H1 (cell line): Measurements from ENCODE around the gene DOP1B. TPM values are rescaled to one million over a fixed set of nuclear protein-coding genes. Genes with fewer than 3 reads are reported as not detected.

ENCODE experiments used
- CTCF ChIA-PET: fragments of 300-600 bp; sonication (Branson Sonifier 250); formaldehyde crosslinking; loops from one replicate; lab custom pipeline; 2021; ENCODE audit not compliant: partially characterized antibody; lab: Charles Lee
- POLR2A ChIA-PET: fragments of 300-600 bp; sonication (Branson Sonifier 250); formaldehyde crosslinking; loops from one replicate; lab custom pipeline; 2021; ENCODE audit warnings: inconsistent platforms; ENCODE audit not compliant: partially characterized antibody; lab: Charles Lee
- DNase-seq, 2 experiments: peaks; one replicate each; pipeline versions ENCODE4 v3.0.0 to v3.0.0-alpha.2; 2010 to 2022; ENCODE audit warnings: low spot score in 2 of 2, low read depth in 1 of 2, mixed read lengths in 1 of 2
- FAIRE-seq: peaks from 2 replicates; lab custom pipeline; 2011; peaks lifted over from hg19 to GRCh38; lab: Jason Lieb, UNC
- H2AFZ ChIP-seq: 2 replicates; pipeline ENCODE4 v1.8.1; 2012; ENCODE audit warnings: low read length, inconsistent platforms
- H2AK5ac ChIP-seq: 2 replicates; pipeline ENCODE4 v1.6.1; 2013; ENCODE audit warnings: low read depth, low read length
- H2BK120ac ChIP-seq: replicated peaks from 2 replicates; pipeline ENCODE3; 2013; ENCODE audit warnings: low read depth, low read length, inconsistent platforms
- H2BK12ac ChIP-seq: 2 replicates; pipeline ENCODE4 v1.6.1; 2013; ENCODE audit warnings: low read depth, low read length
- H2BK15ac ChIP-seq: 2 replicates; pipeline ENCODE4 v1.6.1; 2013; ENCODE audit warnings: low read length
- H2BK20ac ChIP-seq: 2 replicates; pipeline ENCODE4 v1.6.1; 2013; ENCODE audit warnings: low read length
- H2BK5ac ChIP-seq: 2 replicates; pipeline ENCODE4 v1.6.1; 2013; ENCODE audit warnings: low read depth, low read length
- H3K14ac ChIP-seq: 2 replicates; pipeline ENCODE4 v1.6.1; 2013; ENCODE audit warnings: inconsistent platforms; ENCODE audit not compliant: insufficient read length
- H3K18ac ChIP-seq: 2 replicates; pipeline ENCODE4 v1.6.1; 2013; ENCODE audit warnings: low read length; ENCODE audit errors: extremely low read depth
- H3K23ac ChIP-seq: 2 replicates; pipeline ENCODE4 v1.6.1; 2013; ENCODE audit warnings: inconsistent platforms; ENCODE audit not compliant: insufficient read length
- H3K23me2 ChIP-seq: 2 replicates; pipeline ENCODE4 v1.6.1; 2013; ENCODE audit warnings: low read depth, low read length
- H3K27ac ChIP-seq: 2 replicates; pipeline ENCODE4 v1.6.1; 2011; ENCODE audit warnings: low read depth, low read length, inconsistent platforms
- H3K27me3 ChIP-seq, 4 experiments: replicated peaks in 1 of 4; 1 replicate in 1 of 4; 2 replicates in 3 of 4; pipeline versions ENCODE4 v1.6.1 to v1.8.1; 2011 to 2013; ENCODE audit warnings: low read length in 3 of 4, mild to moderate bottlenecking in 3 of 4, inconsistent platforms in 2 of 4, mixed read lengths in 2 of 4, moderate library complexity in 1 of 4; ENCODE audit not compliant: control insufficient read depth in 3 of 4, insufficient read depth in 3 of 4; ENCODE audit errors: extremely low read depth in 1 of 4
- H3K36me3 ChIP-seq, 4 experiments: 2 replicates each; pipeline versions ENCODE4 v1.6.1 to v1.8.1; 2011 to 2013; ENCODE audit warnings: mild to moderate bottlenecking in 4 of 4, low read length in 3 of 4, moderate library complexity in 2 of 4, control low read depth in 1 of 4, inconsistent platforms in 1 of 4; ENCODE audit not compliant: insufficient read depth in 4 of 4, control insufficient read depth in 2 of 4
- H3K4ac ChIP-seq: replicated peaks from 2 replicates; pipeline ENCODE3; 2013; ENCODE audit warnings: low read length, low read depth, mixed read lengths, inconsistent platforms; ENCODE audit not compliant: insufficient read length
- H3K4me1 ChIP-seq, 4 experiments: replicated peaks in 1 of 4; 1 replicate in 1 of 4; 2 replicates in 3 of 4; pipeline versions ENCODE4 v1.6.1 to v1.8.1; 2011 to 2013; ENCODE audit warnings: low read length in 3 of 4, inconsistent platforms in 2 of 4, mixed read lengths in 1 of 4; ENCODE audit not compliant: insufficient read depth in 4 of 4, control insufficient read depth in 3 of 4
- H3K4me2 ChIP-seq, 2 experiments: 2 replicates each; pipeline versions ENCODE4 v1.6.1 to v1.8.1; 2011 to 2013; ENCODE audit warnings: low read depth in 2 of 2, low read length in 2 of 2, control low read depth in 1 of 2, inconsistent platforms in 1 of 2, mild to moderate bottlenecking in 1 of 2; ENCODE audit not compliant: insufficient read depth in 1 of 2
- H3K4me3 ChIP-seq, 4 experiments: fragments of 200-600, 300-600 bp in 1 of 4; sonication (generic), shearing (Covaris generic), sonication (Bioruptor Twin) in 1 of 4; 2 replicates each; pipeline versions ENCODE4 v1.5.1 to v1.8.1; 2011 to 2016; ENCODE audit warnings: low read length in 4 of 4, low read depth in 3 of 4, control low read depth in 2 of 4, inconsistent platforms in 2 of 4, mild to moderate bottlenecking in 2 of 4, mixed read lengths in 1 of 4, moderate library complexity in 1 of 4; ENCODE audit not compliant: insufficient read depth in 2 of 4; ENCODE audit errors: extremely low read depth in 1 of 4
- H3K56ac ChIP-seq: replicated peaks from 2 replicates; pipeline ENCODE3; 2013; ENCODE audit warnings: low read depth, mild to moderate bottlenecking, mixed read lengths, low read length, inconsistent platforms; ENCODE audit not compliant: insufficient read length
- H3K79me1 ChIP-seq: 2 replicates; pipeline ENCODE4 v1.6.1; 2013; ENCODE audit warnings: low read depth, low read length, control low read depth
- H3K79me2 ChIP-seq, 2 experiments: 2 replicates each; pipeline versions ENCODE4 v1.6.1 to v1.8.1; 2012 to 2013; ENCODE audit warnings: low read length in 2 of 2, mild to moderate bottlenecking in 2 of 2, inconsistent platforms in 1 of 2; ENCODE audit not compliant: insufficient read depth in 2 of 2, control insufficient read depth in 1 of 2
- H3K9ac ChIP-seq, 4 experiments: replicated peaks in 1 of 4; 1 replicate in 1 of 4; 2 replicates in 3 of 4; pipeline versions ENCODE4 v1.6.1 to v1.8.1; 2011 to 2013; ENCODE audit warnings: low read depth in 3 of 4, low read length in 3 of 4, control low read depth in 2 of 4, mild to moderate bottlenecking in 2 of 4, moderate library complexity in 2 of 4, inconsistent platforms in 1 of 4; ENCODE audit errors: extremely low read depth in 1 of 4
- H3K9me3 ChIP-seq, 2 experiments: 2 replicates each; pipeline versions ENCODE4 v1.6.1 to v1.8.1; 2012 to 2013; ENCODE audit warnings: mild to moderate bottlenecking in 2 of 2, moderate library complexity in 2 of 2, control low read depth in 1 of 2, inconsistent platforms in 1 of 2, low read depth in 1 of 2, low read length in 1 of 2, mixed read lengths in 1 of 2; ENCODE audit not compliant: insufficient read depth in 2 of 2
- H4K20me1 ChIP-seq, 2 experiments: replicated peaks in 1 of 2; 2 replicates each; pipeline versions ENCODE3 to v1.8.1; 2011 to 2013; ENCODE audit warnings: inconsistent platforms in 2 of 2, low read length in 2 of 2, mild to moderate bottlenecking in 1 of 2; ENCODE audit not compliant: insufficient read depth in 2 of 2, control insufficient read depth in 1 of 2
- H4K5ac ChIP-seq: 2 replicates; pipeline ENCODE4 v1.6.1; 2013; ENCODE audit warnings: low read length, low read depth, mixed read lengths, inconsistent platforms; ENCODE audit not compliant: insufficient read length
- H4K8ac ChIP-seq: 2 replicates; pipeline ENCODE4 v1.8.0; 2013; ENCODE audit warnings: mild to moderate bottlenecking, moderate library complexity, low read length, inconsistent platforms; ENCODE audit not compliant: insufficient read depth; ENCODE audit errors: extremely low read depth
- H4K91ac ChIP-seq: replicated peaks from 2 replicates; pipeline ENCODE3; 2013; ENCODE audit warnings: low read length, mixed read lengths, inconsistent platforms; ENCODE audit not compliant: insufficient read length
- CHD2 ChIP-seq: IDR thresholded peaks from 2 replicates; pipeline ENCODE4 v1.6.1; 2012; ENCODE audit warnings: low read length, improper control_type of control experiment
- CTCF ChIP-seq, 3 experiments: IDR thresholded peaks; 1 replicate in 2 of 3; 2 replicates in 1 of 3; pipeline versions ENCODE4 v1.5.1 to v1.6.1; 2011; ENCODE audit warnings: low read length in 3 of 3, mild to moderate bottlenecking in 3 of 3, inconsistent platforms in 2 of 3, low read depth in 1 of 3, moderate library complexity in 1 of 3; ENCODE audit not compliant: insufficient read depth in 1 of 3; ENCODE audit errors: control extremely low read depth in 1 of 3
- EGR1 ChIP-seq: IDR thresholded peaks from 2 replicates; pipeline ENCODE4 v1.6.1; 2011; ENCODE audit warnings: low read depth, low read length, borderline replicate concordance
- FOSL1 ChIP-seq: IDR thresholded peaks from 2 replicates; pipeline ENCODE4 v1.6.1; 2011; ENCODE audit warnings: mild to moderate bottlenecking, low read depth, low read length, moderate library complexity; ENCODE audit not compliant: insufficient read depth
- GTF2F1 ChIP-seq: IDR thresholded peaks from 2 replicates; pipeline ENCODE4 v1.6.1; 2012; ENCODE audit warnings: low read depth, low read length, improper control_type of control experiment, borderline replicate concordance
- KDM1A ChIP-seq: fragments of 200-600, 300-600 bp; sonication (generic); IDR thresholded peaks from 2 replicates; pipeline ENCODE4 v1.7.1; 2016; ENCODE audit warnings: mild to moderate bottlenecking, low read length, borderline replicate concordance
- PHF8 ChIP-seq: fragments of 200-600 bp; sonication (generic); conservative IDR thresholded peaks from 2 replicates; pipeline ENCODE4 v1.7.1; 2012; ENCODE audit warnings: low read depth, mild to moderate bottlenecking, inconsistent platforms, low read length, moderate library complexity
- RBBP5 ChIP-seq: IDR thresholded peaks from 2 replicates; pipeline ENCODE4 v1.7.1; 2012; ENCODE audit warnings: low read depth, mild to moderate bottlenecking, inconsistent platforms, low read length, moderate library complexity, borderline replicate concordance
- RXRA ChIP-seq: IDR thresholded peaks from 2 replicates; pipeline ENCODE4 v1.6.1; 2011; ENCODE audit warnings: low read depth, mild to moderate bottlenecking, low read length, moderate library complexity; ENCODE audit not compliant: insufficient read depth
- SP1 ChIP-seq: IDR thresholded peaks from 2 replicates; pipeline ENCODE4 v1.6.1; 2011; ENCODE audit warnings: low read depth, low read length
- SP2 ChIP-seq: IDR thresholded peaks from 2 replicates; pipeline ENCODE4 v1.6.1; 2012; ENCODE audit warnings: mild to moderate bottlenecking, low read length, inconsistent platforms
- TCF12 ChIP-seq: IDR thresholded peaks from 2 replicates; pipeline ENCODE4 v1.6.1; 2011; ENCODE audit warnings: low read depth, mild to moderate bottlenecking, low read length
- WGBS, 2 experiments: shearing (Covaris generic) in 1 of 2; methylation state at CpG; one replicate each; pipeline versions ENCODE4 v1.1.6 to v1.1.7; 2013 to 2015; ENCODE audit warnings: low lambda C conversion rate in 2 of 2, mixed read lengths in 2 of 2, inconsistent platforms in 1 of 2, low coverage in 1 of 2, missing lambda C conversion rate in 1 of 2; ENCODE audit not compliant: insufficient replicate concordance in 2 of 2, insufficient coverage in 1 of 2, insufficient read length in 1 of 2; ENCODE audit errors: extremely low coverage in 1 of 2, missing lambda C conversion rate in 1 of 2; 5-methylcytosine and 5-hydroxymethylcytosine counted together
- polyA plus RNA-seq, 7 experiments: library from polyadenylated mRNA; depleted of rRNA in 3 of 7; stranded (reverse) in 5 of 7; unstranded in 2 of 7; fragments of >200 nt in 5 of 7; fragments of 200-250 nt in 2 of 7; gene quantifications; 1 replicate in 5 of 7; 2 replicates in 1 of 7; 4 replicates in 1 of 7; pipeline versions ENCODE4 v1.2.1 to v1.2.3, GENCODE V29; 2011 to 2013; ENCODE audit warnings: missing spikeins in 2 of 7, mixed read lengths in 2 of 7
- total RNA-seq: library from RNA; stranded (reverse); fragmentation: NEBNext Ultra II Directional; extraction: Animal tissue kit (Norgen Biotek cat#: 25700); gene quantifications from 2 replicates; pipeline ENCODE4 v1.2.1, GENCODE V29; 2021

The DOP1B gene
- total and polyA plus RNA-seq, 2 of the 8 experiments (the other 6 are each of a cell fraction or from before 2014, with no cell fraction given) = 2.8 to 9.9 TPM

GRCh38 chr21:36184545-36184944 lies 27.9 kb downstream of the DOP1B start:
- Histone ChIP-seq H2BK5ac (no peak overlapping the region), H2BK12ac (no peak overlapping the region), H2BK120ac (no peak overlapping the region), H4K5ac (no peak overlapping the region), H4K8ac (peak overlapping the region; percentile 75; the same call in 1 of the 2 replicates), H3K4me1 (peaks cover 0 to 3% (median 0%) of the 10 kb centered on the region in 4 experiments; a peak in 2 of 7 replicates), H4K20me1 (no peaks in the 10 kb centered on the region), H2BK20ac (no peak overlapping the region), H3K9me3 (no peaks in the 10 kb centered on the region), H3K56ac (no peak overlapping the region), H3K23me2 (no peaks in the 10 kb centered on the region), H3K14ac (no peak overlapping the region), H3K4me3 (no peak overlapping the region), H2BK15ac (no peak overlapping the region), H4K91ac (no peak overlapping the region), H3K79me1 (no peaks in the 10 kb centered on the region), H3K27ac (no peak overlapping the region), H3K18ac (no peak overlapping the region), H3K79me2 (no peaks in the 10 kb centered on the region; a peak in 1 of 4 replicates), H3K9ac (no peak overlapping the region), H2AK5ac (no peak overlapping the region), H3K23ac (no peak overlapping the region), H3K4ac (no peak overlapping the region), H3K4me2 (no peak overlapping the region), H3K27me3 (no peaks in the 10 kb centered on the region), H2AFZ (no peak overlapping the region), H3K36me3 (no peaks in the 10 kb centered on the region)
- POLR2A ChIA-PET = interaction anchor here (0.6 kb wide), 1 partner anchor 526 kb away, joined by 3 read pairs; no protein-coding TSS in a partner anchor
- no peak for FAIRE-seq
- CTCF ChIA-PET = interaction anchor here (1.1 to 2.0 kb wide), 3 partner anchors 14 to 26 kb away, joined by 3 to 6 read pairs (median 5); no protein-coding TSS in a partner anchor
- WGBS, 2 experiments = 85% methylated on average over 16 of the region's 16 CpGs; no CpG with 5 or more reads in 1 of the 2 experiments
- DNase-seq = no peak
- TF ChIP-seq PHF8 = no peak
- no peak for TF ChIP-seq TCF12
- no peak for TF ChIP-seq EGR1
- TF ChIP-seq CHD2 = no peak
- TF ChIP-seq RXRA = no peak
- TF ChIP-seq RBBP5 = no peak
- no peak for TF ChIP-seq SP1
- no peak for TF ChIP-seq GTF2F1
- TF ChIP-seq KDM1A = no peak
- no peak for TF ChIP-seq CTCF (IDR thresholded peaks at IDR 0.05; ENCODE audit: control extremely low read depth in 1 of 3, insufficient read depth in 1 of 3, low read depth in 1 of 3, low read length in 3 of 3)
- TF ChIP-seq SP2 = no peak
- no peak for TF ChIP-seq FOSL1
